IMR-90 (cell line): ENCODE results near the gene SFR1. TPM values are rescaled to one million over a fixed set of nuclear protein-coding genes. Genes with fewer than 3 reads are reported as not detected.

ENCODE experiments used
- ATAC-seq: fragments of 200-7000 bp; cut with Tn5 transposase; 2 replicates; pipeline ENCODE4 v1.9.1; 2020; ENCODE audit warnings: low read depth, mild to moderate bottlenecking, moderate library complexity
- BruUV-seq: library from RNA; stranded (reverse); fragments of 400-500 nt; replicated peaks from 2 replicates; lab custom pipeline; 2021; lab: Mats Ljungman, UMichigan
- CTCF ChIA-PET: fragments of 300-600 bp; formaldehyde crosslinking; extraction: SDS; loops from one replicate; lab custom pipeline; 2021; ENCODE audit warnings: antibody characterized with exemption; lab: Yijun Ruan, JAX
- POLR2A ChIA-PET: fragments of 300-600 bp; sonication (Branson Sonifier 250); formaldehyde crosslinking; loops from one replicate; lab custom pipeline; 2022; ENCODE audit warnings: antibody characterized with exemption; ENCODE audit not compliant: unreplicated experiment; lab: Charles Lee
- DNase-seq: peaks from one replicate; pipeline ENCODE4 v3.0.0; 2013
- H2AFZ ChIP-seq: replicated peaks from 2 replicates; pipeline ENCODE3; 2013; ENCODE audit warnings: low read length, mild to moderate bottlenecking; ENCODE audit not compliant: poor library complexity
- H2AK5ac ChIP-seq: 2 replicates; pipeline ENCODE4 v1.6.1; 2013; ENCODE audit warnings: low read depth, low read length, inconsistent platforms
- H2AK9ac ChIP-seq: replicated peaks from 2 replicates; pipeline ENCODE3; 2013; ENCODE audit warnings: mild to moderate bottlenecking, low read depth, low read length, moderate library complexity; ENCODE audit not compliant: poor library complexity
- H2BK120ac ChIP-seq: 2 replicates; pipeline ENCODE4 v1.6.1; 2013; ENCODE audit warnings: low read depth, low read length, inconsistent platforms
- H2BK15ac ChIP-seq: 3 replicates; pipeline ENCODE4 v1.6.1; 2013; ENCODE audit warnings: low read depth, low read length, inconsistent platforms
- H2BK20ac ChIP-seq: 2 replicates; pipeline ENCODE4 v1.6.1; 2013; ENCODE audit warnings: low read depth, mild to moderate bottlenecking, inconsistent platforms, low read length, moderate library complexity
- H2BK5ac ChIP-seq: 2 replicates; pipeline ENCODE4 v1.6.1; 2013; ENCODE audit warnings: mild to moderate bottlenecking, low read depth, low read length, inconsistent platforms; ENCODE audit not compliant: poor library complexity, severe bottlenecking
- H3K14ac ChIP-seq: replicated peaks from 2 replicates; pipeline ENCODE4 v1.6.1; 2013; ENCODE audit warnings: low read depth, low read length, inconsistent platforms
- H3K18ac ChIP-seq: 2 replicates; pipeline ENCODE4 v1.6.1; 2013; ENCODE audit warnings: low read depth, low read length, control low read depth
- H3K23ac ChIP-seq: 2 replicates; pipeline ENCODE4 v1.6.1; 2013; ENCODE audit warnings: low read depth, low read length, inconsistent platforms
- H3K27ac ChIP-seq: 2 replicates; pipeline ENCODE4 v1.5.1; 2013; ENCODE audit warnings: mild to moderate bottlenecking, control low read depth, low read length; ENCODE audit not compliant: insufficient read depth
- H3K27me3 ChIP-seq: 2 replicates; pipeline ENCODE4 v1.6.1; 2013; ENCODE audit warnings: low read length; ENCODE audit not compliant: control insufficient read depth, insufficient read depth
- H3K36me3 ChIP-seq: 2 replicates; pipeline ENCODE4 v1.6.1; 2013; ENCODE audit warnings: low read length, mixed read lengths; ENCODE audit not compliant: control insufficient read depth, insufficient read depth
- H3K4ac ChIP-seq: 2 replicates; pipeline ENCODE4 v1.6.1; 2013; ENCODE audit warnings: low read depth, low read length, inconsistent platforms
- H3K4me1 ChIP-seq: 2 replicates; pipeline ENCODE4 v1.6.1; 2013; ENCODE audit warnings: low read length, mixed read lengths; ENCODE audit not compliant: control insufficient read depth, insufficient read depth
- H3K4me2 ChIP-seq: 2 replicates; pipeline ENCODE4 v1.6.1; 2013; ENCODE audit warnings: low read depth, mild to moderate bottlenecking, control low read depth, low read length, moderate library complexity
- H3K4me3 ChIP-seq: 2 replicates; pipeline ENCODE4 v1.5.1; 2013; ENCODE audit warnings: low read depth, mild to moderate bottlenecking, control low read depth, low read length, moderate library complexity; ENCODE audit not compliant: insufficient read depth
- H3K56ac ChIP-seq: 2 replicates; pipeline ENCODE4 v1.6.1; 2013; ENCODE audit warnings: low read length, inconsistent platforms; ENCODE audit not compliant: insufficient read depth; ENCODE audit errors: extremely low read depth
- H3K79me1 ChIP-seq, 2 experiments: 2 replicates each; pipeline ENCODE4 v1.6.1; 2013; ENCODE audit warnings: low read length in 2 of 2, inconsistent platforms in 1 of 2, low read depth in 1 of 2
- H3K9ac ChIP-seq: 2 replicates; pipeline ENCODE4 v1.6.1; 2013; ENCODE audit warnings: low read depth, low read length, control low read depth
- H3K9me1 ChIP-seq: 2 replicates; pipeline ENCODE4 v1.6.1; 2013; ENCODE audit warnings: low read length, inconsistent platforms; ENCODE audit not compliant: insufficient read depth
- H3K9me3 ChIP-seq: 2 replicates; pipeline ENCODE4 v1.6.1; 2013; ENCODE audit warnings: low read length; ENCODE audit not compliant: control insufficient read depth, insufficient read depth
- H4K20me1 ChIP-seq: 2 replicates; pipeline ENCODE4 v1.6.1; 2013; ENCODE audit warnings: low read length, inconsistent platforms; ENCODE audit not compliant: insufficient read depth
- H4K5ac ChIP-seq: 2 replicates; pipeline ENCODE4 v1.6.1; 2013; ENCODE audit warnings: mild to moderate bottlenecking, low read depth, low read length, control low read depth
- H4K8ac ChIP-seq, 2 experiments: 2 replicates each; pipeline ENCODE4 v1.6.1; 2013; ENCODE audit warnings: low read depth in 2 of 2, low read length in 2 of 2, control low read depth in 1 of 2, inconsistent platforms in 1 of 2
- H4K91ac ChIP-seq: 2 replicates; pipeline ENCODE4 v1.6.1; 2013; ENCODE audit warnings: low read depth, low read length, inconsistent platforms; ENCODE audit not compliant: insufficient read depth
- CEBPB ChIP-seq: IDR thresholded peaks from 2 replicates; pipeline ENCODE4 v1.6.1; 2012; ENCODE audit warnings: low read depth, low read length, improper control_type of control experiment
- CHD1 ChIP-seq: IDR thresholded peaks from 2 replicates; pipeline ENCODE4 v1.6.1; 2012; ENCODE audit warnings: low read depth, low read length, improper control_type of control experiment
- ELK1 ChIP-seq: fragments of 150-350 bp; IDR thresholded peaks from 2 replicates; pipeline ENCODE4 v1.6.1; 2016; ENCODE audit warnings: low read depth, mild to moderate bottlenecking, low read length, moderate library complexity, borderline replicate concordance
- FOS ChIP-seq: fragments of 150-350 bp; IDR thresholded peaks from 2 replicates; pipeline ENCODE4 v1.6.1; 2016; ENCODE audit warnings: low read depth, low read length
- MAFK ChIP-seq: IDR thresholded peaks from 2 replicates; pipeline ENCODE4 v1.6.1; 2012; ENCODE audit warnings: low read depth, low read length, improper control_type of control experiment
- MAZ ChIP-seq: IDR thresholded peaks from 2 replicates; pipeline ENCODE4 v1.6.1; 2012; ENCODE audit warnings: low read depth, mild to moderate bottlenecking, low read length, improper control_type of control experiment, moderate library complexity, borderline replicate concordance
- MXI1 ChIP-seq: IDR thresholded peaks from 2 replicates; pipeline ENCODE4 v1.6.1; 2012; ENCODE audit warnings: low read depth, mild to moderate bottlenecking, low read length, moderate library complexity, borderline replicate concordance
- NFE2L2 ChIP-seq: fragments of 150-350 bp; IDR thresholded peaks from 2 replicates; pipeline ENCODE4 v1.6.1; 2016; ENCODE audit warnings: low read depth, mild to moderate bottlenecking, low read length
- POLR2A ChIP-seq: IDR thresholded peaks from 2 replicates; pipeline ENCODE4 v1.6.1; 2012; ENCODE audit warnings: mild to moderate bottlenecking, low read depth, low read length
- RAD21 ChIP-seq: IDR thresholded peaks from 2 replicates; pipeline ENCODE4 v1.6.1; 2012; ENCODE audit warnings: low read length, improper control_type of control experiment
- RCOR1 ChIP-seq: IDR thresholded peaks from 2 replicates; pipeline ENCODE4 v1.6.1; 2012; ENCODE audit warnings: mild to moderate bottlenecking, low read length, improper control_type of control experiment; ENCODE audit not compliant: insufficient replicate concordance
- RFX5 ChIP-seq: IDR thresholded peaks from 2 replicates; pipeline ENCODE4 v1.8.0; 2012; ENCODE audit warnings: low read depth, mild to moderate bottlenecking, low read length, moderate library complexity
- SMC3 ChIP-seq: fragments of 150-350 bp; IDR thresholded peaks from 2 replicates; pipeline ENCODE4 v1.6.1; 2016; ENCODE audit warnings: low read depth, mild to moderate bottlenecking, antibody characterized with exemption, low read length, moderate library complexity
- USF2 ChIP-seq: fragments of 150-350 bp; IDR thresholded peaks from 2 replicates; pipeline ENCODE4 v1.6.1; 2017; ENCODE audit warnings: mild to moderate bottlenecking, antibody characterized with exemption, low read length, low read depth
- WGBS, 2 experiments: methylation state at CpG; one replicate each; pipeline versions ENCODE4 v1.1.5 to v1.1.7; 2013; ENCODE audit warnings: missing lambda C conversion rate in 2 of 2; ENCODE audit not compliant: insufficient read length in 1 of 2; ENCODE audit errors: extremely low coverage in 2 of 2; 5-methylcytosine and 5-hydroxymethylcytosine counted together
- dilution Hi-C: fragments of 300-500 bp; cut with HindIII; formaldehyde crosslinking; loops from one replicate; pipeline ENCODE4 v1.14.3; 2018; ENCODE audit warnings: low sequenced_read_pairs; ENCODE audit not compliant: unreplicated experiment
- in situ Hi-C: fragments of 300-500 bp; cut with MboI; formaldehyde crosslinking; loops from 3 replicates; pipeline ENCODE4 v1.14.3; 2019; ENCODE audit warnings: low sequenced_read_pairs, inconsistent platforms, mixed read lengths
- intact Hi-C: fragments of 100-400 bp; cut with micrococcal nuclease; formaldehyde crosslinking; loops from 2 replicates; pipeline ENCODE4 v1.10.0; 2022
- polyA plus RNA-seq, 3 experiments: library from polyadenylated mRNA; depleted of rRNA; stranded (reverse); fragments of >200 nt; gene quantifications; 2 replicates each; pipeline ENCODE4 v1.2.3, GENCODE V29; 2012; ENCODE audit warnings: low replicate concordance in 1 of 3
- total RNA-seq: library from RNA; depleted of rRNA; stranded (reverse); fragments of >200 nt; gene quantifications from 2 replicates; pipeline ENCODE4 v1.2.3, GENCODE V29; 2012

Gene SFR1
- total and polyA plus RNA-seq, 2 of the 4 experiments (the other 2 are of a cell fraction): 1.6 to 2.3 TPM

- peak overlapping the region; percentile 96 for H3K9ac ChIP-seq
- POLR2A ChIA-PET: interaction anchor here (0.6 to 0.7 kb wide), 3 partner anchors 114 to 220 kb away, joined by 6 to 15 read pairs (median 8); no protein-coding TSS in a partner anchor
- no peaks in the 10 kb centered on the region; the same call in 1 of the 2 replicates for H3K4me1 ChIP-seq
- no TSS peak for BruUV-seq
- H2BK5ac ChIP-seq: peak overlapping the region; percentile 96
- peak overlapping the region; percentile 89 for H4K91ac ChIP-seq
- peaks cover 0 to 7% of the 10 kb centered on the region in 2 experiments; a peak in 2 of 4 replicates for H3K79me1 ChIP-seq
- no peaks in the 10 kb centered on the region; the same call in 1 of the 2 replicates for H3K9me1 ChIP-seq
- DNase-seq (peak; percentile 96), ATAC-seq (peak; percentile 34)
- peak overlapping the region; percentile 79 to 89 for H4K8ac ChIP-seq
- H4K20me1 ChIP-seq: no peaks in the 10 kb centered on the region
- peak overlapping the region; percentile 73 for H3K4me3 ChIP-seq
- peak overlapping the region; percentile 80 for H4K5ac ChIP-seq
- H3K18ac ChIP-seq: peak overlapping the region; percentile 92
- H2AK5ac ChIP-seq: peak overlapping the region; percentile 49; the same call in 1 of the 2 replicates
- H2BK15ac ChIP-seq: peak overlapping the region; percentile 83; the same call in 2 of the 3 replicates
- WGBS, 2 experiments: 2% methylated on average over 14 of the region's 28 CpGs; no CpG with 5 or more reads in 1 of the 2 experiments
- peak overlapping the region; percentile 96 for H2AFZ ChIP-seq
- peak overlapping the region; percentile 87 for H3K4me2 ChIP-seq
- dilution Hi-C loops (no loop called here), in situ Hi-C loops (loop anchor here (5.0 kb wide), 1 partner anchor 234 kb away; no protein-coding TSS in a partner anchor), intact Hi-C loops (loop anchor here (1.0 to 5.0 kb wide), 6 partner anchors 76 to 233 kb away; partner anchors contain the start of genes CFAP58 and SLK)
- H2BK20ac ChIP-seq: peak overlapping the region; percentile 92
- peak overlapping the region; percentile 97 for H3K56ac ChIP-seq
- no peaks in the 10 kb centered on the region for H3K36me3 ChIP-seq
- H3K9me3 ChIP-seq: no peaks in the 10 kb centered on the region
- H3K14ac ChIP-seq: peak overlapping the region; percentile 96
- H3K27me3 ChIP-seq: no peaks in the 10 kb centered on the region
- peak overlapping the region; percentile 96 for H2AK9ac ChIP-seq
- H2BK120ac ChIP-seq: peak overlapping the region; percentile 91
- peak overlapping the region; percentile 92 for H3K4ac ChIP-seq
- H3K27ac ChIP-seq: peak overlapping the region; percentile 93
- H3K23ac ChIP-seq: peak overlapping the region; percentile 92
- CTCF ChIA-PET: interaction anchor here (1.0 to 1.2 kb wide), 4 partner anchors 49 to 157 kb away, joined by 3 to 4 read pairs (median 3); no protein-coding TSS in a partner anchor
- peak; percentile 73 for TF ChIP-seq MAZ
- TF ChIP-seq CHD1: 0 out of 2 replicates have a peak, but pooled peaks have one; percentile 74
- TF ChIP-seq NFE2L2: no peak
- TF ChIP-seq RAD21: no peak
- peak; percentile 25; the same call in 1 of the 2 replicates for TF ChIP-seq POLR2A
- TF ChIP-seq RCOR1: no peak
- TF ChIP-seq MAFK: no peak
- TF ChIP-seq USF2: peak; percentile 88
- TF ChIP-seq ELK1: no peak
- TF ChIP-seq FOS: peak; percentile 36; the same call in 1 of the 2 replicates
- 0 out of 2 replicates have a peak, but pooled peaks have one; percentile 35 for TF ChIP-seq MXI1
- no peak for TF ChIP-seq SMC3
- peak; percentile 94 for TF ChIP-seq CEBPB
- TF ChIP-seq RFX5: no peak
Measured at GRCh38 chr10:104120903-104121484, 977 bp upstream of the SFR1 start.
